Lower leg skin (tissue), 3 donors: Measurements from ENCODE around the gene XG.

Experiments used
- CTCF ChIP-seq, 3 donors: fragments of 450-650 bp; IDR thresholded peaks; one replicate each; pipeline ENCODE4 v1.5.1; 2016; ENCODE audit warnings: antibody characterized with exemption in 3 of 3, mild to moderate bottlenecking in 3 of 3, moderate library complexity in 2 of 3
- POLR2A ChIP-seq, 2 donors: fragments of 450-650 bp; IDR thresholded peaks; one replicate each; pipeline ENCODE4 v1.6.1; 2016 to 2017; ENCODE audit warnings: antibody characterized with exemption in 2 of 2, mild to moderate bottlenecking in 1 of 2, moderate library complexity in 1 of 2

GRCh38 chrX:2723286-2723879, 28.5 kb upstream of the XG start:
- TF ChIP-seq CTCF (IDR thresholded peaks at IDR 0.05), result no peak
- TF ChIP-seq POLR2A (IDR thresholded peaks at IDR 0.05), result no peak
